Raji (cell line): Measurements from ENCODE around the gene SLC12A8.

Experiments used
- POLR2A ChIP-seq: IDR thresholded peaks from 2 replicates; pipeline ENCODE4 v1.6.1; 2011; ENCODE audit warnings: low read depth, low read length, control low read depth; ENCODE audit not compliant: insufficient read depth

The SLC12A8 gene

GRCh38 chr3:125050488-125051090, 162.0 kb downstream of the SLC12A8 start:
- TF ChIP-seq POLR2A = no peak

- no peak for TF ChIP-seq POLR2A
These were observed 164.3 kb downstream of the SLC12A8 start for GRCh38 chr3:125048282-125048681.

GRCh38 chr3:125045965-125046364, 166.6 kb downstream of the SLC12A8 start:
- TF ChIP-seq POLR2A = no peak

- no peak for TF ChIP-seq POLR2A
These were observed 167.4 kb downstream of the SLC12A8 start for GRCh38 chr3:125045194-125045593.

GRCh38 chr3:125043599-125044151, 168.9 kb downstream of the SLC12A8 start:
- TF ChIP-seq POLR2A = no peak

GRCh38 chr3:125042725-125043406, 169.7 kb downstream of the SLC12A8 start:
- TF ChIP-seq POLR2A = no peak

GRCh38 chr3:125039131-125040100, 173.1 kb downstream of the SLC12A8 start:
- TF ChIP-seq POLR2A = no peak

GRCh38 chr3:125037498-125038150, 174.9 kb downstream of the SLC12A8 start:
- no peak for TF ChIP-seq POLR2A

- no peak for TF ChIP-seq POLR2A
These were observed 177.3 kb downstream of the SLC12A8 start for GRCh38 chr3:125035217-125035616.

- TF ChIP-seq POLR2A = no peak
These were observed 178.9 kb downstream of the SLC12A8 start for GRCh38 chr3:125033616-125034015.

GRCh38 chr3:125033135-125033534, 179.4 kb downstream of the SLC12A8 start:
- no peak for TF ChIP-seq POLR2A

- no peak for TF ChIP-seq POLR2A
These were observed 179.9 kb downstream of the SLC12A8 start for GRCh38 chr3:125032683-125033082.
